OCI-LY3 (cell line): ENCODE results near the gene FMNL2.

Experiments used
- EZH2phosphoT487 ChIP-seq: fragments of 200-600 bp; shearing (Covaris generic); IDR thresholded peaks from 2 replicates; pipeline ENCODE4 v1.6.1; 2018; ENCODE audit warnings: antibody characterized with exemption, mixed run types, low read depth
- TF ChIP-seq, protein P1 (sequence below): fragments of 200-600, 300-600 bp; sonication (generic); IDR thresholded peaks from 2 replicates; pipeline ENCODE4 v1.5.1; 2014; ENCODE audit warnings: antibody characterized with exemption, low read length, low read depth

DNA sequence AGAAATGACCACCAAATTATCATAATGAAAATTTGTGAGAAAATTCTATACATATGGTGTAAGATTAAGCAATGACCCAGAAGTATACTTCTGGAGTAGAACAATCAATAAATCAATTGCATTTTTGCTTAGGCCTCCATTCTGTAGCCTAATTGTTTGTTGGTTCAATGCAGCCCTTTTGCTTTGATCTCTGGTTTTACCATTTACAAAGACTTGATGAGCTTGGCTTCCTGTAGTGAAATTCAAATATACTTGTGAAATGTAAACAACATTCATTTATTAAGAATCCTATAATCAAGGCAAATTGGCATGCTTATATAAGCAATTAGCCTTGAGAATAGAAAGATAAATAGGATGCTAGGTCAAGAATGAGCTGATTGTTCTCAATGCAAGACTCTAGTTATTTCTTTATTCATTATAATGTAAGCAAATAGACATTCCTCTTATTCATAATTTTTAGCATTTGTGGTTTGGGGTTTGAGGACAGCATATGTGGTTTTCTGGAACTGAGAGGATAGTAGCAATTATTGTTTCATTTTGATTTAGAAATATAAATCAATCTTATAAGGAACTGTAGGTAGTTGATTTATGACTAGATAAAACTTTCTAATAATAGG lies 9.7 kb downstream of the FMNL2 start:
- TF ChIP-seq, protein P1, sequence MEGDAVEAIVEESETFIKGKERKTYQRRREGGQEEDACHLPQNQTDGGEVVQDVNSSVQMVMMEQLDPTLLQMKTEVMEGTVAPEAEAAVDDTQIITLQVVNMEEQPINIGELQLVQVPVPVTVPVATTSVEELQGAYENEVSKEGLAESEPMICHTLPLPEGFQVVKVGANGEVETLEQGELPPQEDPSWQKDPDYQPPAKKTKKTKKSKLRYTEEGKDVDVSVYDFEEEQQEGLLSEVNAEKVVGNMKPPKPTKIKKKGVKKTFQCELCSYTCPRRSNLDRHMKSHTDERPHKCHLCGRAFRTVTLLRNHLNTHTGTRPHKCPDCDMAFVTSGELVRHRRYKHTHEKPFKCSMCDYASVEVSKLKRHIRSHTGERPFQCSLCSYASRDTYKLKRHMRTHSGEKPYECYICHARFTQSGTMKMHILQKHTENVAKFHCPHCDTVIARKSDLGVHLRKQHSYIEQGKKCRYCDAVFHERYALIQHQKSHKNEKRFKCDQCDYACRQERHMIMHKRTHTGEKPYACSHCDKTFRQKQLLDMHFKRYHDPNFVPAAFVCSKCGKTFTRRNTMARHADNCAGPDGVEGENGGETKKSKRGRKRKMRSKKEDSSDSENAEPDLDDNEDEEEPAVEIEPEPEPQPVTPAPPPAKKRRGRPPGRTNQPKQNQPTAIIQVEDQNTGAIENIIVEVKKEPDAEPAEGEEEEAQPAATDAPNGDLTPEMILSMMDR: no peak
- TF ChIP-seq EZH2phosphoT487: no peak
